Neuronal stem cell (in vitro differentiated cells): ENCODE measurements around the gene AURKA.

Experiments used
- DNase-seq: peaks from one replicate; pipeline ENCODE4 v3.0.0-alpha.2; 2013; ENCODE audit warnings: low spot score
- H2AFZ ChIP-seq: one replicate; pipeline ENCODE4 v1.6.1; 2013; ENCODE audit warnings: mild to moderate bottlenecking, low read length, inconsistent platforms
- H2AK5ac ChIP-seq: 2 replicates; pipeline ENCODE4 v1.6.1; 2013; ENCODE audit warnings: low read depth, mild to moderate bottlenecking, inconsistent platforms, low read length, moderate library complexity, mixed read lengths
- H2BK120ac ChIP-seq: 2 replicates; pipeline ENCODE4 v1.6.1; 2013; ENCODE audit warnings: low read depth, mild to moderate bottlenecking, inconsistent platforms, low read length, moderate library complexity, mixed read lengths
- H2BK12ac ChIP-seq: one replicate; pipeline ENCODE4 v1.6.1; 2013; ENCODE audit warnings: low read length, inconsistent platforms
- H2BK15ac ChIP-seq: 2 replicates; pipeline ENCODE4 v1.6.1; 2013; ENCODE audit warnings: mild to moderate bottlenecking, low read length, inconsistent platforms, mixed read lengths
- H2BK5ac ChIP-seq: one replicate; pipeline ENCODE4 v1.6.1; 2013; ENCODE audit warnings: inconsistent platforms, mild to moderate bottlenecking, low read length, moderate library complexity
- H3K14ac ChIP-seq: one replicate; pipeline ENCODE4 v1.6.1; 2013; ENCODE audit warnings: low read length, inconsistent platforms
- H3K18ac ChIP-seq: 2 replicates; pipeline ENCODE4 v1.6.1; 2013; ENCODE audit warnings: low read length, inconsistent platforms
- H3K23ac ChIP-seq: 2 replicates; pipeline ENCODE4 v1.6.1; 2013; ENCODE audit warnings: low read depth, mild to moderate bottlenecking, mixed read lengths, low read length, inconsistent platforms; ENCODE audit not compliant: poor library complexity
- H3K27ac ChIP-seq: replicated peaks from 3 replicates; pipeline ENCODE4 v1.5.1; 2013; ENCODE audit warnings: low read length, inconsistent platforms
- H3K27me3 ChIP-seq, 3 experiments: 2 replicates each; pipeline ENCODE4 v1.6.1; 2013; ENCODE audit warnings: low read length in 3 of 3, mild to moderate bottlenecking in 2 of 3, inconsistent platforms in 1 of 3, low read depth in 1 of 3, mixed read lengths in 1 of 3, moderate library complexity in 1 of 3; ENCODE audit not compliant: control insufficient read depth in 3 of 3, insufficient read depth in 3 of 3
- H3K36me3 ChIP-seq, 2 donors: replicated peaks in 1 of 2; 2 replicates each; pipeline ENCODE4 v1.6.1; 2013; ENCODE audit warnings: low read length in 2 of 2; ENCODE audit not compliant: control insufficient read depth in 2 of 2, insufficient read depth in 2 of 2
- H3K4ac ChIP-seq: 2 replicates; pipeline ENCODE4 v1.6.1; 2013; ENCODE audit warnings: inconsistent platforms, mild to moderate bottlenecking, low read length, moderate library complexity
- H3K4me1 ChIP-seq, 2 donors: 1 replicate in 1 of 2; 2 replicates in 1 of 2; pipeline ENCODE4 v1.6.1; 2013; ENCODE audit warnings: low read length in 2 of 2, low read depth in 1 of 2; ENCODE audit not compliant: control insufficient read depth in 2 of 2, insufficient read depth in 1 of 2
- H3K4me2 ChIP-seq: one replicate; pipeline ENCODE4 v1.6.1; 2013; ENCODE audit warnings: mild to moderate bottlenecking, low read length, inconsistent platforms; ENCODE audit not compliant: insufficient read depth, poor library complexity, severe bottlenecking
- H3K4me3 ChIP-seq, 2 donors: 2 replicates each; pipeline ENCODE4 v1.5.1; 2013; ENCODE audit warnings: low read length in 2 of 2, mild to moderate bottlenecking in 2 of 2, inconsistent platforms in 1 of 2, moderate library complexity in 1 of 2
- H3K79me1 ChIP-seq: one replicate; pipeline ENCODE4 v1.6.1; 2013; ENCODE audit warnings: low read depth, mild to moderate bottlenecking, inconsistent platforms, low read length, moderate library complexity
- H3K9ac ChIP-seq: one replicate; pipeline ENCODE4 v1.6.1; 2013; ENCODE audit warnings: mild to moderate bottlenecking, low read depth, low read length, inconsistent platforms; ENCODE audit not compliant: poor library complexity
- H3K9me3 ChIP-seq, 2 donors: replicated peaks in 1 of 2; 2 replicates each; pipeline versions ENCODE3 to v1.6.1; 2013; ENCODE audit warnings: low read length in 2 of 2, mild to moderate bottlenecking in 2 of 2, inconsistent platforms in 1 of 2, low read depth in 1 of 2, mixed read lengths in 1 of 2, moderate library complexity in 1 of 2; ENCODE audit not compliant: control insufficient read depth in 2 of 2, insufficient read depth in 1 of 2
- H4K8ac ChIP-seq: one replicate; pipeline ENCODE4 v1.6.1; 2013; ENCODE audit warnings: low read depth, mild to moderate bottlenecking, inconsistent platforms, low read length, moderate library complexity
- H4K91ac ChIP-seq: one replicate; pipeline ENCODE4 v1.6.1; 2013; ENCODE audit warnings: low read length, low read depth, mild to moderate bottlenecking, inconsistent platforms; ENCODE audit not compliant: poor library complexity
- WGBS, 2 donors: extraction: QIAGEN DNeasy Blood & Tissue Kit; methylation state at CpG; one replicate each; pipeline ENCODE4 v1.1.7; 2013; ENCODE audit warnings: missing lambda C conversion rate in 2 of 2, mixed read lengths in 1 of 2; ENCODE audit not compliant: insufficient read length in 2 of 2, insufficient replicate concordance in 1 of 2; ENCODE audit errors: extremely low coverage in 2 of 2; 5-methylcytosine and 5-hydroxymethylcytosine counted together

Gene AURKA

GRCh38 chr20:56347628-56348304, 44.2 kb downstream of the AURKA start:
- H3K23ac ChIP-seq = no peak overlapping the region
- H4K91ac ChIP-seq = no peak overlapping the region
- no peak overlapping the region for H4K8ac ChIP-seq
- no peak overlapping the region for H2BK5ac ChIP-seq
- no peak overlapping the region for H2AK5ac ChIP-seq
- no peak overlapping the region for H3K4ac ChIP-seq
- no peak overlapping the region for H2BK15ac ChIP-seq
- no peak overlapping the region for H3K18ac ChIP-seq
- peaks cover 0 to 60% (median 2%) of the 10 kb centered on the region in 3 experiments for H3K27me3 ChIP-seq
- no peak overlapping the region for H2BK120ac ChIP-seq
- no peak overlapping the region for H3K4me2 ChIP-seq
- no peak overlapping the region for H3K4me3 ChIP-seq
- no peak overlapping the region for H2BK12ac ChIP-seq
- peaks cover 3 to 5% of the 10 kb centered on the region in 2 donors for H3K4me1 ChIP-seq
- H3K79me1 ChIP-seq = no peaks in the 10 kb centered on the region
- no peak overlapping the region for H3K27ac ChIP-seq
- H2AFZ ChIP-seq = no peak overlapping the region
- no CpG with 5 or more reads among the region's 13 CpGs for WGBS, 2 donors
- H3K9ac ChIP-seq = no peak overlapping the region
- H3K14ac ChIP-seq = no peak overlapping the region
- peaks cover 0 to 2% of the 10 kb centered on the region in 2 donors for H3K9me3 ChIP-seq
- DNase-seq = no peak
- no peaks in the 10 kb centered on the region for H3K36me3 ChIP-seq

- no peak overlapping the region for H3K4me3 ChIP-seq
- H3K27ac ChIP-seq = no peak overlapping the region
- no peak overlapping the region for H4K91ac ChIP-seq
- no peak overlapping the region for H3K18ac ChIP-seq
- H3K14ac ChIP-seq = no peak overlapping the region
- no peak overlapping the region for H2AFZ ChIP-seq
- no peak for DNase-seq
- no peaks in the 10 kb centered on the region for H3K36me3 ChIP-seq
- H3K9me3 ChIP-seq = peaks cover 0 to 2% of the 10 kb centered on the region in 2 donors
- no peak overlapping the region for H3K9ac ChIP-seq
- no peak overlapping the region for H2BK5ac ChIP-seq
- peaks cover 3 to 5% of the 10 kb centered on the region in 2 donors for H3K4me1 ChIP-seq
- H3K4ac ChIP-seq = no peak overlapping the region
- H3K4me2 ChIP-seq = no peak overlapping the region
- H2BK120ac ChIP-seq = no peak overlapping the region
- H2BK12ac ChIP-seq = no peak overlapping the region
- no CpG with 5 or more reads among the region's 8 CpGs for WGBS, 2 donors
- no peak overlapping the region for H3K23ac ChIP-seq
- H3K79me1 ChIP-seq = no peaks in the 10 kb centered on the region
- no peak overlapping the region for H4K8ac ChIP-seq
- no peak overlapping the region for H2BK15ac ChIP-seq
- peaks cover 0 to 64% (median 2%) of the 10 kb centered on the region in 3 experiments for H3K27me3 ChIP-seq
- H2AK5ac ChIP-seq = no peak overlapping the region
Observed at GRCh38 chr20:56345911-56346310, 46.1 kb downstream of the AURKA start.

GRCh38 chr20:56343861-56344381, 48.1 kb downstream of the AURKA start:
- Histone ChIP-seq H3K9me3 (peaks cover 0 to 2% of the 10 kb centered on the region in 2 donors), H3K79me1 (no peaks in the 10 kb centered on the region), H3K4me3 (peak overlapping the region in 1 of 2 donors; percentile 70), H3K4me2 (peak overlapping the region; percentile 63), H4K8ac (no peak overlapping the region), H3K14ac (no peak overlapping the region), H2AFZ (peak overlapping the region; percentile 81), H2BK12ac (no peak overlapping the region), H3K27me3 (peaks cover 0 to 62% (median 2%) of the 10 kb centered on the region in 3 experiments), H2AK5ac (no peak overlapping the region), H2BK120ac (no peak overlapping the region), H3K18ac (peak overlapping the region; percentile 73), H2BK15ac (no peak overlapping the region), H2BK5ac (no peak overlapping the region), H3K4me1 (peaks cover 3 to 5% of the 10 kb centered on the region in 2 donors), H3K9ac (no peak overlapping the region), H3K4ac (no peak overlapping the region), H3K27ac (no peak overlapping the region), H3K23ac (peak overlapping the region; percentile 6), H3K36me3 (no peaks in the 10 kb centered on the region), H4K91ac (no peak overlapping the region)
- peak; percentile 62 for DNase-seq
- no CpG with 5 or more reads among the region's 41 CpGs for WGBS, 2 donors

- Histone ChIP-seq H3K14ac (no peak overlapping the region), H3K4me3 (no peak overlapping the region), H2BK5ac (no peak overlapping the region), H3K79me1 (no peaks in the 10 kb centered on the region), H3K27ac (no peak overlapping the region), H3K9me3 (peaks cover 0 to 2% of the 10 kb centered on the region in 2 donors), H3K36me3 (no peaks in the 10 kb centered on the region), H2BK15ac (no peak overlapping the region), H2BK12ac (no peak overlapping the region), H2AFZ (no peak overlapping the region), H3K9ac (no peak overlapping the region), H2BK120ac (no peak overlapping the region), H3K27me3 (peaks cover 0 to 50% (median 2%) of the 10 kb centered on the region in 3 experiments), H3K23ac (no peak overlapping the region), H4K8ac (no peak overlapping the region), H3K4ac (no peak overlapping the region), H2AK5ac (no peak overlapping the region), H4K91ac (no peak overlapping the region), H3K4me2 (no peak overlapping the region), H3K4me1 (peaks cover 2 to 3% of the 10 kb centered on the region in 2 donors), H3K18ac (no peak overlapping the region)
- WGBS, 2 donors = no CpG with 5 or more reads among the region's 3 CpGs
- no peak for DNase-seq
Observed at GRCh38 chr20:56342783-56343182, 49.2 kb downstream of the AURKA start.
